HEK293 (cell line): Measurements from ENCODE around the gene ETV6.

Experiments used
- CTCF ChIA-PET: fragments of 350-600 bp; formaldehyde crosslinking; extraction: SDS; loops from one replicate; lab custom pipeline; 2021; ENCODE audit warnings: antibody characterized with exemption; lab: Yijun Ruan, JAX
- POLR2A ChIA-PET: fragments of 300-600 bp; formaldehyde crosslinking; extraction: SDS; loops from one replicate; lab custom pipeline; 2020; ENCODE audit warnings: antibody characterized with exemption, inconsistent platforms; lab: Yijun Ruan, JAX
- H3K27ac ChIP-seq: fragments of 200-500 bp; sonication (Bioruptor generic); 2 replicates; pipeline ENCODE4 v1.5.1; 2014; ENCODE audit warnings: low read depth, low read length, control low read depth, inconsistent platforms; ENCODE audit errors: extremely low read depth
- H3K36me3 ChIP-seq, 2 experiments: fragments of 200-500 bp in 1 of 2; sonication (Bioruptor generic) in 1 of 2; 1 replicate in 1 of 2; 2 replicates in 1 of 2; pipeline ENCODE4 v1.5.1; 2014 to 2017; ENCODE audit warnings: inconsistent platforms in 2 of 2, low read length in 2 of 2; ENCODE audit not compliant: control insufficient read depth in 2 of 2, insufficient read depth in 1 of 2
- H3K4me1 ChIP-seq: fragments of 200-500 bp; sonication (Bioruptor generic); 2 replicates; pipeline ENCODE4 v1.5.1; 2014; ENCODE audit warnings: mild to moderate bottlenecking, low read length, inconsistent platforms; ENCODE audit not compliant: control insufficient read depth, insufficient read depth
- H3K4me3 ChIP-seq: 2 replicates; pipeline ENCODE4 v1.5.1; 2011; ENCODE audit warnings: low read depth, mild to moderate bottlenecking, control low read depth, low read length, moderate library complexity
- H3K9me3 ChIP-seq: fragments of 200-500 bp; sonication (Bioruptor generic); 2 replicates; pipeline ENCODE4 v1.5.1; 2014; ENCODE audit warnings: low read depth, low read length, inconsistent platforms; ENCODE audit not compliant: control insufficient read depth, insufficient read depth
- PRDM1 ChIP-seq: fragments of 450-650 bp; formaldehyde crosslinking; IDR thresholded peaks from 2 replicates; pipeline ENCODE4; 2016; ENCODE audit warnings: missing biosample characterization, missing genetic modification characterization
- RBAK ChIP-seq: fragments of 450-650 bp; formaldehyde crosslinking; IDR thresholded peaks from 2 replicates; pipeline ENCODE4 v1.5.1; 2016; ENCODE audit warnings: missing biosample characterization, missing genetic modification characterization
- SALL2 ChIP-seq: fragments of 450-650 bp; formaldehyde crosslinking; IDR thresholded peaks from 2 replicates; pipeline ENCODE4 v1.5.0; 2017; ENCODE audit warnings: missing biosample characterization, mild to moderate bottlenecking, missing genetic modification characterization, borderline replicate concordance
- SCRT2 ChIP-seq: fragments of 450-650 bp; formaldehyde crosslinking; IDR thresholded peaks from 2 replicates; pipeline ENCODE4 v1.5.1; 2016; ENCODE audit warnings: missing biosample characterization, missing genetic modification characterization
- ZBTB20 ChIP-seq: fragments of 450-650 bp; formaldehyde crosslinking; IDR thresholded peaks from 2 replicates; pipeline ENCODE4 v1.5.1; 2016; ENCODE audit warnings: missing biosample characterization, missing genetic modification characterization
- ZEB2 ChIP-seq: fragments of 450-650 bp; formaldehyde crosslinking; IDR thresholded peaks from 2 replicates; pipeline ENCODE4 v1.5.1; 2016; ENCODE audit warnings: missing biosample characterization, missing genetic modification characterization
- ZFP3 ChIP-seq: fragments of 450-650 bp; formaldehyde crosslinking; IDR thresholded peaks from 2 replicates; pipeline ENCODE4 v1.5.1; 2016; ENCODE audit warnings: low read depth, missing biosample characterization, missing genetic modification characterization
- ZIC2 ChIP-seq: fragments of 450-650 bp; formaldehyde crosslinking; IDR thresholded peaks from 2 replicates; pipeline ENCODE4 v1.5.1; 2016; ENCODE audit warnings: missing biosample characterization, missing genetic modification characterization
- ZNF133 ChIP-seq: fragments of 450-650 bp; formaldehyde crosslinking; IDR thresholded peaks from 2 replicates; pipeline ENCODE4 v1.5.1; 2016; ENCODE audit warnings: missing biosample characterization, missing genetic modification characterization
- ZNF138 ChIP-seq: fragments of 450-650 bp; formaldehyde crosslinking; IDR thresholded peaks from 2 replicates; pipeline ENCODE4 v1.5.1; 2016; ENCODE audit warnings: missing biosample characterization, missing genetic modification characterization, borderline replicate concordance
- ZNF16 ChIP-seq: fragments of 450-650 bp; formaldehyde crosslinking; IDR thresholded peaks from 2 replicates; pipeline ENCODE4 v1.5.1; 2016; ENCODE audit warnings: low read depth, missing biosample characterization, missing genetic modification characterization
- ZNF362 ChIP-seq: fragments of 450-650 bp; formaldehyde crosslinking; IDR thresholded peaks from 2 replicates; pipeline ENCODE4 v1.5.1; 2016; ENCODE audit warnings: missing biosample characterization, missing genetic modification characterization
- ZNF416 ChIP-seq: fragments of 450-650 bp; formaldehyde crosslinking; IDR thresholded peaks from 2 replicates; pipeline ENCODE4 v1.5.1; 2016; ENCODE audit warnings: missing biosample characterization, missing genetic modification characterization
- ZNF473 ChIP-seq: fragments of 450-650 bp; formaldehyde crosslinking; IDR thresholded peaks from 2 replicates; pipeline ENCODE4 v1.5.1; 2017; ENCODE audit warnings: missing biosample characterization, missing genetic modification characterization
- ZNF514 ChIP-seq: fragments of 450-650 bp; formaldehyde crosslinking; IDR thresholded peaks from 2 replicates; pipeline ENCODE4 v1.5.1; 2016; ENCODE audit warnings: missing biosample characterization, missing genetic modification characterization
- ZNF544 ChIP-seq: fragments of 450-650 bp; formaldehyde crosslinking; IDR thresholded peaks from 2 replicates; pipeline ENCODE4 v1.5.0; 2017; ENCODE audit warnings: missing biosample characterization, missing genetic modification characterization
- ZNF610 ChIP-seq: fragments of 450-650 bp; formaldehyde crosslinking; IDR thresholded peaks from 2 replicates; pipeline ENCODE4 v1.5.1; 2016; ENCODE audit warnings: missing biosample characterization, missing genetic modification characterization, borderline replicate concordance
- ZNF621 ChIP-seq: fragments of 450-650 bp; formaldehyde crosslinking; IDR thresholded peaks from 2 replicates; pipeline ENCODE4 v1.5.1; 2017; ENCODE audit warnings: missing biosample characterization, missing genetic modification characterization
- ZNF664 ChIP-seq: fragments of 450-650 bp; formaldehyde crosslinking; IDR thresholded peaks from 2 replicates; pipeline ENCODE4 v1.5.1; 2016; ENCODE audit warnings: missing biosample characterization, missing genetic modification characterization
- ZNF776 ChIP-seq: fragments of 450-650 bp; formaldehyde crosslinking; IDR thresholded peaks from 2 replicates; pipeline ENCODE4 v1.5.0; 2017; ENCODE audit warnings: missing biosample characterization, missing genetic modification characterization, borderline replicate concordance
- TF ChIP-seq, protein P1 (sequence below): fragments of 450-650 bp; formaldehyde crosslinking; IDR thresholded peaks from 2 replicates; pipeline ENCODE4 v1.5.1; 2016; ENCODE audit warnings: missing biosample characterization, missing genetic modification characterization
- TF ChIP-seq, protein P2 (sequence below): fragments of 450-650 bp; formaldehyde crosslinking; conservative IDR thresholded peaks from 2 replicates; pipeline ENCODE4 v1.5.1; 2016; ENCODE audit warnings: low read depth, missing biosample characterization, missing genetic modification characterization

The ETV6 gene

GRCh38 chr12:11825278-11825677, 175.8 kb downstream of the ETV6 start (continued):
- TF ChIP-seq, protein P1, sequence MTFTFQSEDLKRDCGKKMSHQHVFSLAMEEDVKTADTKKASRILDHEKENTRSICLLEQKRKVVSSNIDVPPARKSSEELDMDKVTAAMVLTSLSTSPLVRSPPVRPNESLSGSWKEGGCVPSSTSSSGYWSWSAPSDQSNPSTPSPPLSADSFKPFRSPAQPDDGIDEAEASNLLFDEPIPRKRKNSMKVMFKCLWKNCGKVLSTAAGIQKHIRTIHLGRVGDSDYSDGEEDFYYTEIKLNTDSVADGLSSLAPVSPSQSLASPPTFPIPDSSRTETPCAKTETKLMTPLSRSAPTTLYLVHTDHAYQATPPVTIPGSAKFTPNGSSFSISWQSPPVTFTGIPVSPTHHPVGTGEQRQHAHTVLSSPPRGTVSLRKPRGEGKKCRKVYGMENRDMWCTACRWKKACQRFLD (tag by site-specific recombination) = no peak
- TF ChIP-seq ZNF138 (tag by site-specific recombination) (no peak), ZIC2 (tag by site-specific recombination) (no peak), ZNF473 (tag by site-specific recombination) (no peak), ZBTB20 (tag by site-specific recombination) (no peak), ZNF544 (tag by site-specific recombination) (no peak)

GRCh38 chr12:11826574-11826973, 177.1 kb downstream of the ETV6 start:
- POLR2A ChIA-PET = no interaction called here
- Histone ChIP-seq H3K9me3 (no peaks in the 10 kb centered on the region), H3K4me3 (no peak overlapping the region), H3K36me3 (no peaks in the 10 kb centered on the region), H3K4me1 (no peaks in the 10 kb centered on the region), H3K27ac (no peak overlapping the region)
- CTCF ChIA-PET = interaction anchor here (0.6 kb wide), 1 partner anchor 83 kb away, joined by 3 read pairs; no protein-coding TSS in a partner anchor
- TF ChIP-seq ZNF610 (tag by site-specific recombination) (no peak), ZNF362 (no peak), SALL2 (tag by site-specific recombination) (no peak), ZNF16 (no peak), ZNF621 (tag by site-specific recombination) (no peak), ZNF664 (tag by site-specific recombination) (no peak), RBAK (no peak), PRDM1 (tag by site-specific recombination) (no peak), ZFP3 (no peak), SCRT2 (tag by site-specific recombination) (no peak), ZNF514 (tag by site-specific recombination) (no peak), ZEB2 (tag by site-specific recombination) (no peak), ZNF776 (tag by site-specific recombination) (no peak), ZNF416 (tag by site-specific recombination) (no peak), ZNF133 (tag by site-specific recombination) (no peak)
- TF ChIP-seq, protein P2, sequence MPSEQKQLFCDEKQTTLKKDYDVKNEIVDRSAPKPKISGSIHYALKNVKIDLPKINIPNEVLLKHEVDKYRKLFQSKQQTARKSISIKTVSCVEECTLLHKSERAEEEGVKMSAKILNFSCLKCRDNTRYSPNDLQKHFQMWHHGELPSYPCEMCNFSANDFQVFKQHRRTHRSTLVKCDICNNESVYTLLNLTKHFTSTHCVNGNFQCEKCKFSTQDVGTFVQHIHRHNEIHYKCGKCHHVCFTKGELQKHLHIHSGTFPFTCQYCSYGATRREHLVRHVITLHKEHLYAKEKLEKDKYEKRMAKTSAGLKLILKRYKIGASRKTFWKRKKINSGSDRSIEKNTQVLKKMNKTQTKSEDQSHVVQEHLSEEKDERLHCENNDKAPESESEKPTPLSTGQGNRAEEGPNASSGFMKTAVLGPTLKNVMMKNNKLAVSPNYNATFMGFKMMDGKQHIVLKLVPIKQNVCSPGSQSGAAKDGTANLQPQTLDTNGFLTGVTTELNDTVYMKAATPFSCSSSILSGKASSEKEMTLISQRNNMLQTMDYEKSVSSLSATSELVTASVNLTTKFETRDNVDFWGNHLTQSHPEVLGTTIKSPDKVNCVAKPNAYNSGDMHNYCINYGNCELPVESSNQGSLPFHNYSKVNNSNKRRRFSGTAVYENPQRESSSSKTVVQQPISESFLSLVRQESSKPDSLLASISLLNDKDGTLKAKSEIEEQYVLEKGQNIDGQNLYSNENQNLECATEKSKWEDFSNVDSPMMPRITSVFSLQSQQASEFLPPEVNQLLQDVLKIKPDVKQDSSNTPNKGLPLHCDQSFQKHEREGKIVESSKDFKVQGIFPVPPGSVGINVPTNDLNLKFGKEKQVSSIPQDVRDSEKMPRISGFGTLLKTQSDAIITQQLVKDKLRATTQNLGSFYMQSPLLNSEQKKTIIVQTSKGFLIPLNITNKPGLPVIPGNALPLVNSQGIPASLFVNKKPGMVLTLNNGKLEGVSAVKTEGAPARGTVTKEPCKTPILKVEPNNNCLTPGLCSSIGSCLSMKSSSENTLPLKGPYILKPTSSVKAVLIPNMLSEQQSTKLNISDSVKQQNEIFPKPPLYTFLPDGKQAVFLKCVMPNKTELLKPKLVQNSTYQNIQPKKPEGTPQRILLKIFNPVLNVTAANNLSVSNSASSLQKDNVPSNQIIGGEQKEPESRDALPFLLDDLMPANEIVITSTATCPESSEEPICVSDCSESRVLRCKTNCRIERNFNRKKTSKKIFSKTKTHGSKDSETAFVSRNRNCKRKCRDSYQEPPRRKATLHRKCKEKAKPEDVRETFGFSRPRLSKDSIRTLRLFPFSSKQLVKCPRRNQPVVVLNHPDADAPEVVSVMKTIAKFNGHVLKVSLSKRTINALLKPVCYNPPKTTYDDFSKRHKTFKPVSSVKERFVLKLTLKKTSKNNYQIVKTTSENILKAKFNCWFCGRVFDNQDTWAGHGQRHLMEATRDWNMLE = no peak
